ENCODE measurements around the gene MRPL43. TPM values are rescaled to one million over a fixed set of nuclear protein-coding genes. Genes with fewer than 3 reads are reported as not detected.
A peak's percentile ranks its signal among the peaks of the same experiment; 100 is the strongest.

The MRPL43 gene
- total RNA-seq, 1 donor from 2014 or later = 85.4 TPM

- intact Hi-C loops (cut with DNase I) = no loop called here
- H3K4me1 ChIP-seq = peaks cover 41% of the 10 kb centered on the region
- peaks cover 0 to 34% of the 10 kb centered on the region in 2 donors for H3K36me3 ChIP-seq
- peak overlapping the region; percentile 92 to 99 for H3K4me3 ChIP-seq
- no peaks in the 10 kb centered on the region for H3K27me3 ChIP-seq
- peak overlapping the region; percentile 85 for H3K27ac ChIP-seq
- no peaks in the 10 kb centered on the region for H3K9me3 ChIP-seq
- no peak for DNase-seq (ENCODE audit: extremely low spot score in 2 of 2)
- TF ChIP-seq POLR2AphosphoS5 (IDR thresholded peaks at IDR 0.05; ENCODE audit: insufficient read depth in 1 of 2, low read depth in 1 of 2) (no peak), POLR2A (IDR thresholded peaks at IDR 0.05) (no peak)
- TF ChIP-seq, protein P1, sequence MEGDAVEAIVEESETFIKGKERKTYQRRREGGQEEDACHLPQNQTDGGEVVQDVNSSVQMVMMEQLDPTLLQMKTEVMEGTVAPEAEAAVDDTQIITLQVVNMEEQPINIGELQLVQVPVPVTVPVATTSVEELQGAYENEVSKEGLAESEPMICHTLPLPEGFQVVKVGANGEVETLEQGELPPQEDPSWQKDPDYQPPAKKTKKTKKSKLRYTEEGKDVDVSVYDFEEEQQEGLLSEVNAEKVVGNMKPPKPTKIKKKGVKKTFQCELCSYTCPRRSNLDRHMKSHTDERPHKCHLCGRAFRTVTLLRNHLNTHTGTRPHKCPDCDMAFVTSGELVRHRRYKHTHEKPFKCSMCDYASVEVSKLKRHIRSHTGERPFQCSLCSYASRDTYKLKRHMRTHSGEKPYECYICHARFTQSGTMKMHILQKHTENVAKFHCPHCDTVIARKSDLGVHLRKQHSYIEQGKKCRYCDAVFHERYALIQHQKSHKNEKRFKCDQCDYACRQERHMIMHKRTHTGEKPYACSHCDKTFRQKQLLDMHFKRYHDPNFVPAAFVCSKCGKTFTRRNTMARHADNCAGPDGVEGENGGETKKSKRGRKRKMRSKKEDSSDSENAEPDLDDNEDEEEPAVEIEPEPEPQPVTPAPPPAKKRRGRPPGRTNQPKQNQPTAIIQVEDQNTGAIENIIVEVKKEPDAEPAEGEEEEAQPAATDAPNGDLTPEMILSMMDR (IDR thresholded peaks at IDR 0.05) = no peak
Observed at GRCh38 chr10:100986623-100986951, 710 bp downstream of the MRPL43 start.

DNA sequence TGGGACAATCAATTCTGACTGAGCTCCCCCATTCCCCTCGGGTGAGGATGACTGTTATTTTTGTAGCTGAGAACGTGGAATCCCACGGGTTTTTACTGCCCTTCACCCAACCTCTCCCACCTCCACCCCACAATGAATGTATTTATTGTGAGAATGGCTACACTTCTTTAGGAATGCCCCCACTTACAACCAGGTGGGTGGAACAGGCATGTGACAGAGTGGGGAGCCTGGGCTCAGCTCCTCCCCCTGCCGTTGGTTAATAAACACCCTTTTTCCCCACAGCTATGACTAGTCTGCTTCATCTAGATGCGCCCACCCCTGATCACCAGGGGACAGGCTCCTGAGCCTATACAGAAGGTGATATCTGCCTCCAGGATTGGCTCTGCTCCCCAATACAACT is 2.0 kb downstream of the MRPL43 start:
- H3K27ac ChIP-seq = no peak overlapping the region
- no peaks in the 10 kb centered on the region for H3K27me3 ChIP-seq
- H3K9me3 ChIP-seq = no peaks in the 10 kb centered on the region
- no peak for DNase-seq (ENCODE audit: extremely low spot score in 2 of 2)
- no peak overlapping the region for H3K4me3 ChIP-seq
- TF ChIP-seq, protein P1 (IDR thresholded peaks at IDR 0.05) = no peak
- TF ChIP-seq POLR2A (IDR thresholded peaks at IDR 0.05) = no peak
- TF ChIP-seq POLR2AphosphoS5 (IDR thresholded peaks at IDR 0.05; ENCODE audit: insufficient read depth in 1 of 2, low read depth in 1 of 2) = no peak
- H3K36me3 ChIP-seq = peaks cover 0 to 22% of the 10 kb centered on the region in 2 donors
- intact Hi-C loops (cut with DNase I) = no loop called here
- peaks cover 41% of the 10 kb centered on the region for H3K4me1 ChIP-seq

- no peak for DNase-seq (ENCODE audit: extremely low spot score in 2 of 2)
- H3K36me3 ChIP-seq = peaks cover 0 to 16% of the 10 kb centered on the region in 2 donors
Observed at GRCh38 chr10:100984672-100985177, 2.6 kb downstream of the MRPL43 start.

GRCh38 chr10:100983868-100984671 is 3.2 kb downstream of the MRPL43 start:
- intact Hi-C loops (cut with DNase I) = no loop called here
- Histone ChIP-seq H3K27ac (no peak overlapping the region), H3K27me3 (no peaks in the 10 kb centered on the region), H3K4me1 (peaks cover 30% of the 10 kb centered on the region), H3K9me3 (no peaks in the 10 kb centered on the region), H3K36me3 (peaks cover 0 to 13% of the 10 kb centered on the region in 2 donors), H3K4me3 (no peak overlapping the region)
- TF ChIP-seq POLR2A (IDR thresholded peaks at IDR 0.05) (no peak), POLR2AphosphoS5 (IDR thresholded peaks at IDR 0.05; ENCODE audit: insufficient read depth in 1 of 2, low read depth in 1 of 2) (no peak)
- TF ChIP-seq, protein P1 (IDR thresholded peaks at IDR 0.05) = no peak
- no peak for DNase-seq (ENCODE audit: extremely low spot score in 2 of 2)

More at GRCh38 chr10:100984672-100985177, 2.6 kb downstream of the MRPL43 start:
- Histone ChIP-seq H3K4me3 (no peak overlapping the region), H3K9me3 (no peaks in the 10 kb centered on the region), H3K27me3 (no peaks in the 10 kb centered on the region), H3K27ac (no peak overlapping the region), H3K4me1 (peaks cover 37% of the 10 kb centered on the region)
- intact Hi-C loops (cut with DNase I) = no loop called here
- TF ChIP-seq POLR2A (IDR thresholded peaks at IDR 0.05) (no peak), POLR2AphosphoS5 (IDR thresholded peaks at IDR 0.05; ENCODE audit: insufficient read depth in 1 of 2, low read depth in 1 of 2) (no peak)
- TF ChIP-seq, protein P1 (IDR thresholded peaks at IDR 0.05) = no peak

Data from vagina (tissue), 2 donors.